ENCODE results near the gene C19orf12.

C19orf12 gene

DNA sequence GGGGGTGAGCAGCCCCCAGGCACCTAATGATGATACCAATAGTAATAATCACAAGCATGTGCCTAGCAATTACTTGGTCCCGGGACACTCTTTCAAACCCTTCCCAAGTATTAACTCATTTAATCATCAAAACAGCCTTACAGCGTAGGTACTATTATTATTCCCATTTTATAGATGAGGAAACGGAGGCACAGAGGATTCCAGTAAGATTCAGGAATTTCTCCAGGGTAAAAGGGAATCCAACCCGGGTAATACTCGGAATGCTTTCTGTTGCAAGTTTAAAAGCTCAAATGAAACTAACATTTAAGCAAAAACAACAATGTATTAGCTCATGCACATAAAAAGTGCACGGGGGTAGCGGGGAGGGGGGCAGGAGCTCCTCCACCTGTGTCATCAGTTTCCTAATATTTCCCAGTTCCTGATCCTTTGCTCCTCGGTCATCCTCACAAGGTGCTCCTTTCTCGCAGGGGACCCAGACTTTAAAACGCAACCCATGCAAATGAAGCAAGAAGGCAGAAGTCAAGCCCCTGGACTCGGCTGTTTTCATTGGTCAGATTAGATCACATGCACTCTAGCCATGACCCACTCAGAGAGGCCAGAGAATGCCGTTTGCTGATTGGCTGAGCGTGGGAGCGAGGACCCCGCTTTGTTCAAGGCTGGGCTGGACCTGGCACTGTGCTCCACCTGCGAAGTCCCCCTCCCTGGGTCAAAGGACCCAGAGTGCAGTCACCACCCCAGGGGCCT is 38.3 kb upstream of the C19orf12 start:
- Histone ChIP-seq H3K36me3 (ENCODE audit: control insufficient read depth, insufficient read depth, low read length) (no peaks in the 10 kb centered on the region), H3K27ac (ENCODE audit: insufficient read depth, low read depth, low read length, poor library complexity, severe bottlenecking) (no peak overlapping the region), H3K9me3 (ENCODE audit: control insufficient read depth, low read length) (no peaks in the 10 kb centered on the region), H3K4me3 (ENCODE audit: insufficient read depth, low read depth, low read length) (no peak overlapping the region), H3K27me3 (ENCODE audit: control insufficient read depth, insufficient read depth, low read length, poor library complexity, severe bottlenecking) (no peaks in the 10 kb centered on the region), H3K4me1 (ENCODE audit: control insufficient read depth, insufficient read depth, low read length) (no peaks in the 10 kb centered on the region)
- WGBS, 2 experiments: 90 to 91% methylated on average over 16 of the region's 16 CpGs

DNA sequence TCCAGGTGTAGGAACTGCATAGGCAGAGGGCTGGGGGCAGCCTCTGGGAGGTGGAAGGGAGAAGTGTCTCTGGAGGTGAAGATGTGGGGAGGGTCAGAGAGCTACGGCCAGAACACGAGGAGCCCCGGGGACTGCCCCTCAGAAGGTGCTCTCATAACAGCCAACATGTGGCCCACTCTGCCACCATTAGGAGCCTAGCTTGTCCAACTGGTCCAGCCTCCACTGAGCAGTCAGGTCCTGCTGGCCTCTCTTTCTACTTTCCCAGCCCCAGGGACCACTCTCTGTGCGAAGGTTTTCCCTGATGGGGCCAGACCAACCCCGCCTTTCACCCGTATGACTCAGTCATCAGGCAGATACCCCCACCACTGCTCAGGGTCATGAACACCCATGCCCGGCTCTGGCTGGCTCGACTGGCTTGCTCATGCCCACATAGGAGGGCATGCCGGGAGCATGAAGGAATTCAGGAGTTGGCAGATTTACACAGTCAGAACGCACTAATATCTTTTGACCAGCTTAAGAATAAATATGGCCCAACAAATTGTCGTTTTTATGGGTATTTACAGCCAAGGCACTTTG is 37.5 kb upstream of the C19orf12 start:
- WGBS, 2 experiments: 91 to 92% methylated on average over 11 of the region's 11 CpGs
- Histone ChIP-seq H3K4me1 (ENCODE audit: control insufficient read depth, insufficient read depth, low read length) (no peaks in the 10 kb centered on the region), H3K9me3 (ENCODE audit: control insufficient read depth, low read length) (no peaks in the 10 kb centered on the region), H3K27me3 (ENCODE audit: control insufficient read depth, insufficient read depth, low read length, poor library complexity, severe bottlenecking) (no peaks in the 10 kb centered on the region), H3K36me3 (ENCODE audit: control insufficient read depth, insufficient read depth, low read length) (no peaks in the 10 kb centered on the region), H3K4me3 (ENCODE audit: insufficient read depth, low read depth, low read length) (no peak overlapping the region), H3K27ac (ENCODE audit: insufficient read depth, low read depth, low read length, poor library complexity, severe bottlenecking) (no peak overlapping the region)

DNA sequence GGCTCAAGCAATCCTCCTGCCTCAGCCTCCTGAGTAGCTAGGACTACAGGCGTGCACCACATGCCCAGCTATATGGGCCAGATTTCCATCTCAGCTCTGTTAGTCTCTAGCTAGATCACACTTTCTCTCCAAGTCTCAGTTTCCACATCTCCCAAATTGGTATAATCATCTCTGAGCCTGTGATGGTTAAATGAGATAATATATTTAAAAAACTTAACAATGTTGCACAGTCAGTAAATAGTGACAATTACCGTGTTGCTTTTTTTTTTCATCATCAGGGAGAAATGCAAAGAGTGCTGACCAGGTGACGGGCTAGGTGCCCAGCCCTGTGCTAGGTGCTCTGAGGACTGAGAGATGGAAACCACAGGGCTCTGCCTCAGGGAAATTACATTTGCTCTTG is 36.9 kb upstream of the C19orf12 start:
- WGBS, 2 experiments: 93 to 96% methylated on average over 3 of the region's 3 CpGs
- H3K4me3 ChIP-seq (ENCODE audit: insufficient read depth, low read depth, low read length): no peak overlapping the region
- H3K27ac ChIP-seq (ENCODE audit: insufficient read depth, low read depth, low read length, poor library complexity, severe bottlenecking): no peak overlapping the region
- no peaks in the 10 kb centered on the region for H3K9me3 ChIP-seq (ENCODE audit: control insufficient read depth, low read length)
- H3K27me3 ChIP-seq (ENCODE audit: control insufficient read depth, insufficient read depth, low read length, poor library complexity, severe bottlenecking): no peaks in the 10 kb centered on the region
- H3K4me1 ChIP-seq (ENCODE audit: control insufficient read depth, insufficient read depth, low read length): no peaks in the 10 kb centered on the region
- no peaks in the 10 kb centered on the region for H3K36me3 ChIP-seq (ENCODE audit: control insufficient read depth, insufficient read depth, low read length)

DNA sequence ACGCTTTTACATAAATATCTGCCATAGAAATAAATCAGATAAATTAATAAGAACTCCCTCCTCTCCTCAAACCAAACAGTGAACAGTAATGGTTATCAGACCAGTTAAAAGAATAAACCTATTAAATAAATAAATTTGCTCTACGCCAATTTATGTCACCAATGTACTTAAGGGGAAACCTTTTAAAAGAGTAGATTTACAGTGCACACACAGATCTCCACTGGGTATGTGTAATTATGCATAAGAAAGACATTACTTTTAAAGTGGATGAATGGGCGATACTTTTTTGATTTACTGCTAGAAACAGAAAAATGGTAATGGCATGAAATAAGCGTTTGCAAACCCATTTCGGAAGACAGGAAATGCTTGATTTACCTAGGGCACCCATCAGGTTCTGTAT is 34.9 kb upstream of the C19orf12 start:
- no peaks in the 10 kb centered on the region for H3K36me3 ChIP-seq (ENCODE audit: control insufficient read depth, insufficient read depth, low read length)
- H3K4me1 ChIP-seq (ENCODE audit: control insufficient read depth, insufficient read depth, low read length): no peaks in the 10 kb centered on the region
- no peak overlapping the region for H3K4me3 ChIP-seq (ENCODE audit: insufficient read depth, low read depth, low read length)
- H3K27me3 ChIP-seq (ENCODE audit: control insufficient read depth, insufficient read depth, low read length, poor library complexity, severe bottlenecking): no peaks in the 10 kb centered on the region
- 91 to 92% methylated on average over 3 to 5 of the region's 5 CpGs for WGBS, 2 experiments
- H3K9me3 ChIP-seq (ENCODE audit: control insufficient read depth, low read length): no peaks in the 10 kb centered on the region
- H3K27ac ChIP-seq (ENCODE audit: insufficient read depth, low read depth, low read length, poor library complexity, severe bottlenecking): no peak overlapping the region

DNA sequence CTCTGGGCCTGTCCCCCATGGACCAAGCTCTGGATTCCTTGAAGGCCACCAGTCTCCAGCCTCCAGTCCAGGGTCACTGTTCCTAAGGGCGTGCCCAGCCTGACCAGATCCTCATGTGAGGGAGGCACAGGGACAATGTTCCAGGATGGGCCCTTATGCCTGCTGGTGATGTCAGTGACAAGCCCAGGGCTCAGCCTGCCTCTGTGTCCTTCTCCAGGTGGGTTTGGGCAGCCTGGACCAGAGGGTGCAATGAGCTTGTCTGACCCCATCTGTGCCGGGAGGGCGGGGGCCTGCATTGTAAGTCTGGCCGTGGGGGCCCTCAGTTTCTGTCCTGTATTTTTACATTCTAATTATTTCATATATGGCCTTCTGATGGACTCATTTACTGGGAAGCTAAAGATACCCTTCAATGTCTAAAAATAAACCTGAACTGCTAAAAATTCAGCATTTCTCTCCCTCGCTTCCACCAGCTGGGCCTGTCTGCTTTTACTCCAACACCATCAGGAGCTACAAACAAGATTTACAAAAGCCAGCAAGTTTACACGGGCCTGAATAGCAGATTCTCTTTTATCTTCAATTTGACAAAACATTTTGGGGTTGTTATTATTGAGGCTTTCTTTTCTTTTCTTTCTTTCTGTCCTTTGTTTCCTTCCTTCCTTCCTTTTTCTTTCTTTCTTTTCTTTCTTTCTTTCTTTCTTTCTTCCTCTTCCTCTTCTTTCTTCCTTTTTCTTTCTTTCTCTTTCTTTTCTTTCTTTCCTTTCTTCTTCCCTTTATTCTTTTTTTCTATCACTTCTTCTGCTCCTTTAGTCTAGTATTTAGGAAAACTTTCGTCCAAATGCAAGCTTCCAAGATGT is 34.2 kb upstream of the C19orf12 start:
- H3K27ac ChIP-seq (ENCODE audit: insufficient read depth, low read depth, low read length, poor library complexity, severe bottlenecking): no peak overlapping the region
- H3K4me3 ChIP-seq (ENCODE audit: insufficient read depth, low read depth, low read length): no peak overlapping the region
- H3K36me3 ChIP-seq (ENCODE audit: control insufficient read depth, insufficient read depth, low read length): no peaks in the 10 kb centered on the region
- H3K4me1 ChIP-seq (ENCODE audit: control insufficient read depth, insufficient read depth, low read length): no peaks in the 10 kb centered on the region
- no peaks in the 10 kb centered on the region for H3K9me3 ChIP-seq (ENCODE audit: control insufficient read depth, low read length)
- WGBS, 2 experiments: 87 to 95% methylated on average over 7 of the region's 7 CpGs
- no peaks in the 10 kb centered on the region for H3K27me3 ChIP-seq (ENCODE audit: control insufficient read depth, insufficient read depth, low read length, poor library complexity, severe bottlenecking)

DNA sequence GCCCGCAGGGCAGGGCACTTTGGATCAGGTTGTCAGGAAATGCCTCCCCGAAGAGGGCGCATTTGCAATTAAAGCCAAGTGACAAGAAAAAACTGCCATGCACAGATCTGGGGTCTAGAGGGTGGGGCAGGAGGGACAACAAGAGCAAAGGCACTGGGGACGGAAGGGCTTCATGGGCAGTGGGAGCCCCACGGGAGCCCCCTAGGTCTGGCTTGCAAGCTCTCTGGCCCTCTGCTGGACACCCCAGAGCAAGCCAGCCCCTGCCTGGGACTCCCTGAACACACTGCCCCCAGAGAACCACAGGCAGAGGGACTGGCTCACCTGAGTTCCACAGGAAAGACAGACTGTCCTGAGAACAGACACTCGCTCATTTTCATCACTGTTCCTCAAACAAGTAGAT is 30.2 kb upstream of the C19orf12 start:
- no peaks in the 10 kb centered on the region for H3K4me1 ChIP-seq (ENCODE audit: control insufficient read depth, insufficient read depth, low read length)
- H3K36me3 ChIP-seq (ENCODE audit: control insufficient read depth, insufficient read depth, low read length): no peaks in the 10 kb centered on the region
- no peak overlapping the region for H3K4me3 ChIP-seq (ENCODE audit: insufficient read depth, low read depth, low read length)
- no peaks in the 10 kb centered on the region for H3K27me3 ChIP-seq (ENCODE audit: control insufficient read depth, insufficient read depth, low read length, poor library complexity, severe bottlenecking)
- 72 to 76% methylated on average over 6 of the region's 6 CpGs for WGBS, 2 experiments
- no peak overlapping the region for H3K27ac ChIP-seq (ENCODE audit: insufficient read depth, low read depth, low read length, poor library complexity, severe bottlenecking)
- H3K9me3 ChIP-seq (ENCODE audit: control insufficient read depth, low read length): no peaks in the 10 kb centered on the region

DNA sequence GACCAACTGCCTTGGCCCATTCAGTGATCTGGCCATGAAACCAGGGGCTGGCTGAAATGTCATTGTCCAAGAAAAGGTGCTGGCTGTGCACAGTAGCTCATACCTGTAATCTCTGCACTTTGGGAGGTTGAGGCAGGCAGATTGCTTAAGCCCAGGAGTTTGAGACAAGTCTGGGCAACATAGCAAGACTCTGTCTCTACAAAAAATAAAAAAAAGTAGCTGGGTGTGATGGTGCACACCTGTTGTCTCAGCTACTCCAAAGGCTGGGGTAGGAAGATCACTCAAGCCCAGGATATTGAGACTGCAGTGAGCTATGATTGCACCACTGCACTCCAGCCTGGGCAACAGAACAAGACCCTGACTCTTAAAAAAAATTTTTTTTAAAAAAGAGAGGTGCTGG is 28.6 kb upstream of the C19orf12 start:
- H3K4me3 ChIP-seq (ENCODE audit: insufficient read depth, low read depth, low read length): no peak overlapping the region
- H3K9me3 ChIP-seq (ENCODE audit: control insufficient read depth, low read length): no peaks in the 10 kb centered on the region
- no peaks in the 10 kb centered on the region for H3K36me3 ChIP-seq (ENCODE audit: control insufficient read depth, insufficient read depth, low read length)
- H3K4me1 ChIP-seq (ENCODE audit: control insufficient read depth, insufficient read depth, low read length): no peaks in the 10 kb centered on the region
- no peak overlapping the region for H3K27ac ChIP-seq (ENCODE audit: insufficient read depth, low read depth, low read length, poor library complexity, severe bottlenecking)
- H3K27me3 ChIP-seq (ENCODE audit: control insufficient read depth, insufficient read depth, low read length, poor library complexity, severe bottlenecking): no peaks in the 10 kb centered on the region

DNA sequence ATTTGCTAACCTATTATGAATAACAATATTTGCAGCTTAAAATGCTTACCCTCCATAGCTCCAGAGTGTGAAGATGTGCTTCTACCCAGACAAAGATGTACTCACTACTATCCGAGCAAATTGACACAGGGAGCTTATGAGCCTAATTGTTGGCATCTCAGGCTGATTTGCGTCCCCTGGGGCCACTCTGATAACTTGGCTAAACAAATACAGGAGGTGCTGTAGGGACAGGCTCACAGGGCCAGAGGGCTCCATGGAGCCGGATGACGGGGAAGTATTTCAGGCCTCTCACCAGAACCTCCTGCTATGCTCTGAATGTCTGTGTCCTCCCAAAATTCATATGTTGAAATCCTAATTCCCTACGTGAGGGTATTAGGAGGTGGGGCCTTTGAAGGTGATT is 26.7 kb upstream of the C19orf12 start:
- no peaks in the 10 kb centered on the region for H3K4me1 ChIP-seq (ENCODE audit: control insufficient read depth, insufficient read depth, low read length)
- 81 to 86% methylated on average over 5 of the region's 5 CpGs for WGBS, 2 experiments
- no peaks in the 10 kb centered on the region for H3K27me3 ChIP-seq (ENCODE audit: control insufficient read depth, insufficient read depth, low read length, poor library complexity, severe bottlenecking)
- H3K27ac ChIP-seq (ENCODE audit: insufficient read depth, low read depth, low read length, poor library complexity, severe bottlenecking): no peak overlapping the region
- H3K36me3 ChIP-seq (ENCODE audit: control insufficient read depth, insufficient read depth, low read length): no peaks in the 10 kb centered on the region
- H3K9me3 ChIP-seq (ENCODE audit: control insufficient read depth, low read length): no peaks in the 10 kb centered on the region
- H3K4me3 ChIP-seq (ENCODE audit: insufficient read depth, low read depth, low read length): no peak overlapping the region

DNA sequence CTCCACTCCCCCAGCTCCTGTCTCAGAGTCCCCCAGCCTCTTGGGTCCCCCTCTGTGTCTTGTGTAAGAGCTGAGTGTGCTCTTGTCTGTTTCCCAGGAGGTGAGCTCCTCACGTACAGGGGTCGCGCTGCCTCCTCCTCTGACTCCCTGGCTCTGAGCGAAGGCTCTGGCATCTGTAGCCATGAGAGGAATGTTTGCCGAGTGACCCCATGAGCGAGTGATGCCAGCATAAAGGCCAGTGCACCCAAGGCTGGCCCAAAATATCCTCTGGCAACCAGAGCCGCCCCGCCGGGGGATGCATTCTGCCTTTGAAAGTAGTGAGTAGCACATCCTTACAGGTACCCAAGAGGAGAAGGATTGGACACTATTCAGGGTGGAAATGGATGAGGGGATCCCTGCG is 26.2 kb upstream of the C19orf12 start:
- no peak overlapping the region for H3K4me3 ChIP-seq (ENCODE audit: insufficient read depth, low read depth, low read length)
- 94 to 95% methylated on average over 10 of the region's 10 CpGs for WGBS, 2 experiments
- H3K27ac ChIP-seq (ENCODE audit: insufficient read depth, low read depth, low read length, poor library complexity, severe bottlenecking): no peak overlapping the region
- no peaks in the 10 kb centered on the region for H3K36me3 ChIP-seq (ENCODE audit: control insufficient read depth, insufficient read depth, low read length)
- no peaks in the 10 kb centered on the region for H3K4me1 ChIP-seq (ENCODE audit: control insufficient read depth, insufficient read depth, low read length)
- no peaks in the 10 kb centered on the region for H3K27me3 ChIP-seq (ENCODE audit: control insufficient read depth, insufficient read depth, low read length, poor library complexity, severe bottlenecking)
- no peaks in the 10 kb centered on the region for H3K9me3 ChIP-seq (ENCODE audit: control insufficient read depth, low read length)

DNA sequence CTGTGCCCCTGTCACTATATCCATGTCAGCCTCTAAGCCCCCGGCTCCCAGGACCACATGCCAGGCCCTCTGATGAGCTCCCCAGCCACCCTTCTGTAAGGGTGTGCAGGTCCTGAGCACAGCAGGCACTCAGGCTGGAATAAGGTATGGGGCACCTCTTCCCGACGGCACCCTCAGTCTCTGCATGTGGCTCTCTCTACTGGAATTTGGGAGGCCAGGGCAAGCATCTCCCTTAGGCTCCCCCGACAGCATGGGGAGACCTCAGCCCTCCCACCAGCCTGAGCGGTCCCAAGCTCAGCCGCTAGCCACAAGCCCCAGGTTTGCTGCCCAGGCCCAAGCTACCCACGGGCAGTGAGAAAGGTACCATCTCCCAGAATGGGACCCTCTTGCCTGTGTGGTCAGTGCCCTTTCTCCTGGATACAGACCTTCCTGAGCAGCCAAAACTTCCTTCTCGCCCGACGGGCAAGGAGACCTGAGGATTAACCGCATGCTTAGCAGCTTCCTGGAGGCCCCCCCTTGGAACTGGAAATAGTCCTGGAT is 22.5 kb upstream of the C19orf12 start:
- H3K4me1 ChIP-seq (ENCODE audit: control insufficient read depth, insufficient read depth, low read length): no peaks in the 10 kb centered on the region
- 91 to 93% methylated on average over 11 of the region's 11 CpGs for whole genome bisulfite sequencing, 2 experiments
- no peaks in the 10 kb centered on the region for H3K9me3 ChIP-seq (ENCODE audit: control insufficient read depth, low read length)
- no peaks in the 10 kb centered on the region for H3K36me3 ChIP-seq (ENCODE audit: control insufficient read depth, insufficient read depth, low read length)
- H3K27ac ChIP-seq (ENCODE audit: insufficient read depth, low read depth, low read length, poor library complexity, severe bottlenecking): no peak overlapping the region
- no peak overlapping the region for H3K4me3 ChIP-seq (ENCODE audit: insufficient read depth, low read depth, low read length)
- H3K27me3 ChIP-seq (ENCODE audit: control insufficient read depth, insufficient read depth, low read length, poor library complexity, severe bottlenecking): no peaks in the 10 kb centered on the region
